D341Med (cell line): Measurements from ENCODE around the gene UFL1.
"Not testable (repeated sequence)": the region's sequence is repeated elsewhere in the genome, so short reads cannot be mapped to it uniquely, and the experiment has no call there.

Experiments used
- DNase-seq: peaks from one replicate; pipeline ENCODE4 v3.0.0; 2012; ENCODE audit warnings: low spot score

UFL1 gene

GRCh38 chr6:96521644-96522464, at the start of gene UFL1:
UFL1 (plus strand) TSS chr6:96521806; CDS start chr6:96521874, 68 bp downstream.
- peak; percentile 93 for DNase-seq

- DNase-seq: not testable (repeated sequence)
These were observed 49.3 kb upstream of the UFL1 start for GRCh38 chr6:96472291-96472690.

GRCh38 chr6:96478695-96479094, 42.9 kb upstream of the UFL1 start:
- no peak for DNase-seq

- DNase-seq: no peak
These were observed 29.7 kb upstream of the UFL1 start for GRCh38 chr6:96491926-96492325.

GRCh38 chr6:96499781-96500180, 21.8 kb upstream of the UFL1 start:
- DNase-seq: no peak

GRCh38 chr6:96502915-96503314, 18.7 kb upstream of the UFL1 start:
- DNase-seq: no peak

- no peak for DNase-seq
These were observed 16.2 kb upstream of the UFL1 start for GRCh38 chr6:96505363-96505762.

GRCh38 chr6:96509281-96509680, 12.3 kb upstream of the UFL1 start:
- DNase-seq: no peak

GRCh38 chr6:96520171-96521115, 1.2 kb upstream of the UFL1 start:
- no peak for DNase-seq

GRCh38 chr6:96521306-96521643, 331 bp upstream of the UFL1 start:
- DNase-seq: no peak

- no peak for DNase-seq
These were observed 931 bp downstream of the UFL1 start for GRCh38 chr6:96522465-96523009.

- DNase-seq: no peak
These were observed 6.6 kb downstream of the UFL1 start for GRCh38 chr6:96528193-96528592.

- DNase-seq: peak; percentile 30
These were observed 10.8 kb downstream of the UFL1 start for GRCh38 chr6:96532399-96532798.

- peak; percentile 26 for DNase-seq
These were observed 16.1 kb downstream of the UFL1 start for GRCh38 chr6:96537726-96538125.

- DNase-seq: peak; percentile 15
These were observed 21.1 kb downstream of the UFL1 start for GRCh38 chr6:96542702-96543101.

GRCh38 chr6:96545882-96546281, 24.3 kb downstream of the UFL1 start:
- DNase-seq: no peak

- DNase-seq: no peak
These were observed 26.0 kb downstream of the UFL1 start for GRCh38 chr6:96547654-96548053.

- DNase-seq: no peak
These were observed 33.0 kb downstream of the UFL1 start for GRCh38 chr6:96554558-96554957.

- DNase-seq: not testable (repeated sequence)
These were observed 38.1 kb downstream of the UFL1 start for GRCh38 chr6:96559740-96560139.

GRCh38 chr6:96562886-96563285, 41.3 kb downstream of the UFL1 start, which contains the start of gene FHL5:
FHL5 (plus strand) TSS chr6:96563128; CDS start chr6:96603614, 40,486 bp downstream.
- no peak for DNase-seq

- no peak for DNase-seq
These were observed 42.2 kb downstream of the UFL1 start for GRCh38 chr6:96563853-96564252.

GRCh38 chr6:96570053-96570452, 48.4 kb downstream of the UFL1 start:
- DNase-seq: no peak

GRCh38 chr6:96571551-96571950, 49.9 kb downstream of the UFL1 start:
- DNase-seq: no peak
